Esophagus muscularis mucosa (tissue), 4 donors: ENCODE results near the gene IDH3A.

ENCODE experiments used
- CTCF ChIP-seq, 3 experiments: fragments of 200-600 bp in 2 of 3; fragments of 450-650 bp in 1 of 3; sonication (generic) in 2 of 3; IDR thresholded peaks; one replicate each; pipeline ENCODE4 v1.5.1; 2017 to 2019; ENCODE audit warnings: antibody characterized with exemption in 3 of 3, mild to moderate bottlenecking in 2 of 3, moderate library complexity in 1 of 3
- EP300 ChIP-seq: sonication (generic); formaldehyde crosslinking; IDR thresholded peaks from one replicate; pipeline ENCODE4 v1.6.1; 2017; ENCODE audit warnings: antibody characterized with exemption
- POLR2A ChIP-seq: fragments of 450-650 bp; IDR thresholded peaks from one replicate; pipeline ENCODE4 v1.6.1; 2017; ENCODE audit warnings: antibody characterized with exemption, moderate library complexity, mild to moderate bottlenecking, low read depth

GRCh38 chr15:78182821-78183220, 33.7 kb downstream of the IDH3A start:
- TF ChIP-seq POLR2A: no peak
- TF ChIP-seq CTCF (IDR thresholded peaks at IDR 0.05): no peak
- no peak for TF ChIP-seq EP300
